Breast epithelium (tissue), 3 donors: ENCODE results near the gene GATB.

Experiments
- CTCF ChIP-seq, 3 donors: fragments of 450-650 bp; IDR thresholded peaks; one replicate each; pipeline ENCODE4 v1.5.1; 2016 to 2017; ENCODE audit warnings: antibody characterized with exemption in 3 of 3, mild to moderate bottlenecking in 3 of 3, moderate library complexity in 3 of 3
- POLR2A ChIP-seq: fragments of 450-650 bp; IDR thresholded peaks from one replicate; pipeline ENCODE4 v1.6.1; 2016; ENCODE audit warnings: antibody characterized with exemption, mild to moderate bottlenecking, moderate library complexity
- POLR2AphosphoS5 ChIP-seq, 3 donors: sonication (generic); formaldehyde crosslinking; IDR thresholded peaks; one replicate each; pipeline ENCODE4 v1.6.1; 2017; ENCODE audit warnings: antibody characterized with exemption in 3 of 3

GRCh38 chr4:151808542-151808941 lies 47.7 kb upstream of the GATB start:
- no peak for TF ChIP-seq CTCF (IDR thresholded peaks at IDR 0.05)
- no peak for TF ChIP-seq POLR2AphosphoS5 (IDR thresholded peaks at IDR 0.05)
- TF ChIP-seq POLR2A, result no peak
